HG03175 (cell line): ENCODE results near the gene UNC5C.

ENCODE experiments used
- ATAC-seq: cut with Tn5 transposase; IDR thresholded peaks from one replicate; pipeline ENCODE4 v1.9.1; 2021; ENCODE audit warnings: mild to moderate bottlenecking, moderate library complexity; ENCODE audit not compliant: unreplicated experiment

UNC5C gene

DNA sequence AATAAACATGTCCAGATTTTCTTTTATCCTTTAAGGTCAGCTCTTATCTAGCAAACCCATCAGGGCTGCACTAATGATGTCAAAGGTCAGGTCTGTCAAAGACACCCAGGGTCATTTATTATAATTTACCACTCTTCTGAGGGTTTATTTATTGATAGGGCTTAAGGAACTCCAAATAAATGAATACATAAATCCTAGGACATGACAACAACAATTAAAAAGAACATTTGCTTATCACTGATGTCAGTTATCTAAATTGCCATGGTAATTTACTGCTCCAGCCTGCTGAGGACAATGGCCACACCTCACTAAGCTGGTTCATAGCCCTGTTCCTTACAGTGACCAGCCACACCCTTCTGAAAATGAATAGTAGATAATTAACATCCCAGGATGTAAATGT lies 317.1 kb downstream of the UNC5C start:
- ATAC-seq, result no peak

DNA sequence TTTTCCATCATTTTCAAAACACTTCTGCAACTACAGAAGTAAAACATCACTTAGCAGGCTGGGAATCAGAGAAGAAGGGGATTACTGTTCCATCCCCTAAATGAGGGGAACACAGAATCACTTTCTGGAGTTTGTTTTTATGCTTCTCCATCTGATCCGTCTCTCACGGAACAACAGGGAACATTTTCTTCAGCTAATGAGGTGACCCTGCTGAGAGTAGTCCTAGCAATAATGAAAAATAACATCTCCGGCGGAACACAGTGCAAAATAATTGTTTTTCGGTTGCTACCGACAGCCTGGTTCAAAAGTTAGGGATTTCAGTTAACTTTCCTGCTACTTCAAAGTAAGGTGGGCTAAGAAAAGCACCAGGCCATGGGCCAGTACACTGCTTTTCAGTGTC lies 322.9 kb downstream of the UNC5C start:
- ATAC-seq, result no peak

DNA sequence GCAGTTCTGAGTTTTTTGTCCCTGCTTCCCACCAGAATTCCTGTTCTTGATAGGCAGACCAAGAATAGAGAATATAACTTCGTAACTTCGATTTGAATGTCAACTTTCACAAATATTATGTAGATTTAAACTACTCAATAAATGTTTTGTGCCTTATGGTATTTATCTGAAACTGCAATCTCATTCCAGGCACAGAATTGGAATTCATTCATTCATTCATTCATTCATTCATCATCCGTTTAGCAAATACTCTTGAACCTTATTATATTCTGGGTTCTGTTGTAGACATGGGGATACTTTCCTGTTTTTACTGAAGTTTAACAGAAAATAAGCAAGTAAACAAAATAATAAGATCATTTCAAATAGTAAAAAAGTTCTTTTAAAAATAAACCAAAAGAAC lies 324.4 kb downstream of the UNC5C start:
- ATAC-seq, result no peak

DNA sequence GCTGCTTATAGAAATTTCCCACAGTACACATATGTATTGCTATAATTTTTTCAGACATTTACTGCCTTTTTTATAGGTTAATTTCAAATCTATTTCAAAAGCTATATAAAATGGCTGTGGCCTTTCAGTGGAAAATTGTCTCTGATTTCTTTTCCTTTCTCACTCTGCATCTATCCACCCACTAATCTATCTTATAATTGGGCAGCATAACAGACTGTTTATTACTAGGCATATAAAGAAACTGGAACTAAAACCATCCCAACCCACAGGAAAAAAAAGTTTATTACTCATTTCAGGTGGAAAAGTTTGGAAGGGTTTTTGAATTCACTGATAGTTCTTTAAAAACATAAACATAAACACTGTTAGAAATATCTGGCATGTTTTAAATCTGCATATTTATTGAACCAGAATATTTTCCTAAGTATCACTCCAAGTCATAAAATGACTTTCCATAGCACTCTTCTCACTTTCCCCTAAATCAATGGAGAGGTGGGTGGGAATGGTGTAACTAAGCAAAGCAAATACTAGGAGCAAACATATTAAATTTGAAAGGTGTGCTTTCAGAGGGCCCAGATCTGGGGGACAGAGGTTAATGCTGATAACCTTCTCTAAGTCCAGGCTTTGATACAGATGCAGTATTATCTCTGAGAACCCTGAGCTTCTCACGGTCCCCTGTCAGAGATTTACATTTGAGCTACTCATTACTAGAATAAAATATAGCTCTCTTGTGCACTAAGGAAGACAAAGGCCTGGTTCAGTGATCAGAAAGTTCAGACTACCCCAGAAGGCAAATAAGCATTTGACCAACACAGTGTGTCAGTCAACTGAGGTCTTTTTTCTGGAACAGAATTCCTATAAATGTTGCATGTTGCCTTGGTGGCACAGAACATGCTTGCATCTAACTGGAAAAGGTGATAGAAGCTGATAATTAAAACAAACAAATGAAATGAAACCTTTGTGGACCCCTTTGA lies 328.3 kb downstream of the UNC5C start:
- ATAC-seq, result no peak

DNA sequence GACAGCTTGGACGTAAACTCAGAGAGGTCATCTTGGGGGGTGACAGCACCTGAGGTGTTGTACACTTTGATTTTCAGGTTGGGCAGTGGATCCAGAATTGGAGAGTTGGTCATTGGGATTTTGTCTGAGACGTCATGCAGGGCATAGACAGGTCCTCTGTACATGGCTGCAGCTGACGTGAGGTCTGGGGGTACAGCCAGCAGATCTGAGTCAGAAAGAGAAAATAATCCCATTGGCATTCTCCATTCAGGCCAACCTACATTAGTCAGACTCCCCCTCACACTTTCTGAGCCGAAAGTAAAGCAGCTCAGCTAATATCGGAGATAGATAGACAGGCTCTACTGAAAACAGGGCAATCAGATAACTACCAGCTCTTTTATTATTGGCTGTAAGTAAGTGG lies 329.7 kb downstream of the UNC5C start:
- ATAC-seq, result no peak

DNA sequence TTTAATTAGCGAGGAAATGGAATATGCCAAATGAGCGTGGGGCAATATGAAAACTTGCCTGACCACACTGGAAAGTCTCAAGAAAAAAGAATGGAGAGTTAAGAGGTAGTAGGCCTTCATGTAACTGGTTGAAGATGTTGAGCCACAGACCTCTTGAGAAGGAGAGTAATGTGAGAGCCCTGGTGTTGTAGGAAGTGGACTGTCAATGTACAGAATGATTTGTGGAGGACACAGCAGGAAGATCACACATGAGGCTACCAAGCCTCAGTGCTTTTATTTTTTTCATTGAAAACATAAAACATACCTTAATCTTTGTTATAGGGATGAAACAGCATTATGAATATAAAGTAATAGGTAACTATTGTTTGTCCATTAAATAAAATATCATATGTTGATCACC lies 331.6 kb downstream of the UNC5C start:
- ATAC-seq, result no peak

DNA sequence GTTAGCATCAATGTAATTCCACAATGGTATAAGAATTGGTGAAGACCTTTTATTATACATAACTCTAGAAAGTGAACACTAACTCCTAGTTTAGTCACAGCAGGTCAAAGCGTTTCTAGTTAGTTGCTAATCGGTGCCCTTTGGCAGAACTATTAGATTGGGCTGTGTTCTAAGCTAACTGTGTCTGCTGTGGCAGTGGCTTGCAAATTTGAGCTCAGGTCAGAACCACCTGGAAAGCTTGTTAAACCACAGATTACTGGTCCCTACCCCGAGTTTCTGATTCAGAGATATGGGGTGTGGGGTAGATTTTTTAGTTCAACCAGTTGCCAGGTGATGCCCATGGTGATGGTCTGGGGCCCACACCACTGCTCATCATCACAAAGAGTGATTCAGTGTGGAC lies 332.1 kb downstream of the UNC5C start:
- ATAC-seq, result no peak

DNA sequence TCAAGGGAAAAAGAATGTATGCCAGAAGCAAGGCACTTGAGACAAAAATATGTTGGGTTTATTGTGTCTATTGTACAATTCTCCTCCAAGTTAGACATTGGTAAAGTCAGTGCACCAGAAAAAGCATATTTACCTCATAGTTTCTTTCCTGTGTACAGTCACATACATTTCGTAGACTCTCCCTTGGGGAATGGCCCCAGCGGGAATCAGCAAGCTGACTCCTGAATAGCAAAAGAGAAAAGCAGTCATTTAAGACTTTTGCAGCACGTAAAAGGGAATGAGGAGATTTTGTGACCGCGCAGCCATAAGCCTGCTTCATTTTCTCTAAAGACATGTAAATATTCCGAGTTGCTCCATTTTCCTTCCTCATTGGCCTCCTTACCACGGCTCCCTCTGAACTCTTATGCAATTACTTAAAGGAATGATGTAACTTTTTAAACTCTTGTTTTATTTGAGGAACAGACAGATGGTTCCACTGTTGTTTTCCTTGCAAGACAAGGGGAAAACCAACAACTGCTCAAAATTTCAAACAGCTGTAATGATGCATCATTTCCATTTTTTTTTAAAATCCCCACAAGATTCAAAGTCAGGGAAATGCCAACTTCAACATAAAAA lies 332.7 kb downstream of the UNC5C start:
- no peak for ATAC-seq

DNA sequence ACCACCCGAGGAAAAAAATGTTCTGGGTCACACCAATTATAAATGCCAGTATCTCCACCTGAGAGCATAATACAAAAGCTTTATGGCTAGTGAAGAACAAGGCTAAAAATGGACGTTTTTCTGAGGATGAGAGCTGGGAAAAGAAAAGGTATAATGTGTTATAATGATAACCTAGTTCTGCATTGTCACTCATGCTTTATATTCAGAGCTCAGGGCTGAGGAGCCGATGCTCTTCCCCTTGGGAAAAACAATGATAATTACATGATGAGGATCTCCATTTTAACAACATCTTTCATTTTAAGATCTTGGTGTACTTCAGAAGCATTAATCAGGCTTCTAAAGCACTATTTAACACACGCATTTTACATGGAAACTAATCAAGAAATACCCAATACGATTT lies 333.7 kb downstream of the UNC5C start:
- no peak for ATAC-seq

DNA sequence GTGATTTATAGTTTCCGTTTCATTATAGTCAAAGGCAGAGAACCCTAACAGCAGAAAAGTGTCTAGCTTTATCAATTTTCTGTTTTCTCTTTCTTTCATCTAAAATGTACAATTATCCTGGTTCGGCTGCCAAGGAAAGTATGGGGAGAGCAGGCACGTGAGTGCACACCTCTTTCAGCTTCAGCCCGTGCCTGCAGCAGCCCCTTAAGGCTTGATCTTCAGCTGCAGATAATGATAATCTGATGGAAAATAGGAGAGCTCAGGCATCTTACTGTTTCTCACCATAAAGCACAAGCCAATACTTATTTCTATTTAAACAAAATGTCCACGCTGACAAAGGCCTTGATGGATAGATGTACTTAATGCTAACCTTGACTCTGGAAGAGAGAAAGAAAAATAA lies 334.4 kb downstream of the UNC5C start:
- ATAC-seq, result no peak

DNA sequence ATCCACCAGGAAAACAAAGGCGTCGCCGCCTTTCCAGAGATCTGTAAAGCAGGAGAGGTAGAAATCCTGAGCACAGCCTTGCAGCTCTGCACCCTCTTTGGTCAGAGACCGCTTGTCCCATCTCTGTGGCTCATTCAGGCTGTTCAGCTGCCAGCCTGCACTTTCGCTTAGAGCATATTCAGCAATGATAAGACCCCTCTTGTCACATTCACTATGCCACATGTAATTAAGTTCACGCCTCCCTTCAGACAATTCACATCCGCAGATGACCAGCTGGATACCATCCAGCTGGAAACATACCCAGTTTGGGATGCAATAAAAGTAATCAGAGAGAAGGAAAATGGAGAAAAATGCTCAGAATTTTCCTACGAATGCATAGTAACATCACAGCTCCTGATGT lies 335.4 kb downstream of the UNC5C start:
- ATAC-seq, result no peak

DNA sequence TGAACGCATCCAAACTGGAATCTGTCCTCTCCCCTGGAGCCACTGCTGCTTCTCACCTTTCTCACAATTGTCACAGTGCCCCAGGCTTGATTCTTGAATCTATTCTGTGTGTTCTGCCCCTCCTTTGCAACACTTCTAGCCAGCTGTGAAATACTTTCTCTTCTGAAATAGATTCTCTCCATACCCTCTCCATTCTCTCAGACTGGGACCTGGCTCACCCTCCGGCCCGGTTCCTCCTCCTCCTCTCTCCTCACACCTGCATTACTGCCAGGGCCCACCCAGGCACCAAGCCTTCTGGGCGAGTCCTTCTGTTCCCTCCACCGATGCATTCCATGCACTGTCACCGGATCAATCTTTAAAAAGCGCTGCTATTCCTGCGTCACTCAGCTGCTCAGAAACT lies 336.1 kb downstream of the UNC5C start:
- ATAC-seq, result no peak

DNA sequence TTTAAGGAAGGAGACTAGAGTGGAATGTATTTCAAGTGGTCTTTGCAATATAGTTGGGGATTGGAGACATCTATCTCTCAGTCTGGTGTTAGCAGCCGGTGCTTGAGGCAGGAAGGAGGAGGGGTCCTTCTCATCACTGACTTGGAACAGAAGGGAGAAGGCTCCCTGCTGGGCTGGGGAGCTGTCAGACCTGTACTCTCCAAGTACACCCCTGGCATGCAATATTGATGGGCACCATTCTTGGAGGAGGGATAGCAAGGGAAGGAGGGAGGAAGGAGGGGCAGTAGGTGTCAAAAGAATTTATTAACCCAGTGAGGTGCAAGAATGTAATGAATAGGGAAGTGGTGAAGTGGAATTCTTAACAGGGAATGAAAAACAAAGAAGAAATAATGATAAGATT lies 338.8 kb downstream of the UNC5C start:
- ATAC-seq, result no peak

DNA sequence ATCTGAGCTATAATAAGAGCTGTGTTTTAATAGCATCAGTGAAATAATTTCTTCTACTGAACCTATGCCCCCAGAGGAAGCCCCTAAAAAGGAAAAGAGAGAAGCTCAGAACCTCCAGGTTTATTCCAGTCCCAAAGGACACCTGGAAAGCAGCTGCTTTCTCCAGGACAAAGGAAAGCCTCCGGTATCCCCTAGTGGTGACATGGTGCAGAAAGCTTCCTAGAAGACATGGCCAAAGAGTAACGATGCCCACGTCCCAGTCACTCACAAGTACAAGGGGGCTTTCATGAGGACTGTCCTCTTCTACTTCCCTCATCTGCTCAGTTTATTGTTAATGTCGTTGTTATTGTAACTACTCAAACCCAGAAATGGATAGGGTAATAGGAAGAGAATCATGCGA lies 343.9 kb downstream of the UNC5C start:
- no peak for ATAC-seq

DNA sequence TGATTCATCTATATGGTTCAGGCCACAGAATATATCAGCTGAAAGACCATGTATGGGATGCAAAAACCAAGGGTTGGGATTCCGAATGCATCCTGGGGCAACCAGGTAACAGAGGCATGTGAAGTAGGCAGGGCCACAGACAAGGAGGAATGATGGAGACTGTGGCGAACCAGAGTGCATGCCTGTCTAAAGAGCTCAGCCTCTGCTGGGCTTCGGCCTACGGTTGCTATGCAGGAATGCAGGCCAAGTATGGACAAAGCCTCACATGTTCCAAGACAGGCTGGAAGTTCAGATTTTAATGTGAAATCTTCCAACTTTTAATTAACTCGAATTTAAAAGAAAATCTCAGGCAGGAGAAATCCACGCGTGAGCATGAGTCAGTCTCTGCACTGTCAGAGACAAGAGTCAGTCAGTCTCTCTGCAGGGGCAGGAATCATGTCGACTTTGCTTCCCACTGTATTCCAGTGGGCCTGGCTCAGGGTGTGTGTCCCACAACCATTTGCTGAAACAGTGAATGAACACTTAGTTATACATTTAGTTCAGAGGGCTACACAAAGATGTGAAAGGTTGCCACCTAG lies 344.4 kb downstream of the UNC5C start:
- ATAC-seq, result no peak

DNA sequence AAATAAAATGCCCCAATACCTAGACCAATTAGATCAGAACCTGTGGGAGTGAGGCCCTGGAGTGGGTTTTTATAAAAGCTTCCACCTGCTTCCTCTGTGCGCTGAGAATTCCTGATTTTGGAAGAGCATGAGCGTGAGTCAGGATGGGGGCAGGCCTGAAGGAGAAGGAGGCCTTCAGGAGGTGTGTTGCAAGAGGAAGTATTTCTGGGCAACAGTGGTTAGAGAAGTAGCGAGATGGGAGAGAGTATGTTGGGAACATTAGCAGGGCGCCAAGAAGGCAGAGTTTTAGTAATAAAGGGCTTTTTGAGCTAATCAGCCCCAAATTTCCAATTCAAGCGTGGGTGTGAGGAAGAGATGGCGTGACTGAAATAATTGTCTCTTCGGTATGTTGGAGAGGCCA lies 349.8 kb downstream of the UNC5C start:
- ATAC-seq, result no peak

DNA sequence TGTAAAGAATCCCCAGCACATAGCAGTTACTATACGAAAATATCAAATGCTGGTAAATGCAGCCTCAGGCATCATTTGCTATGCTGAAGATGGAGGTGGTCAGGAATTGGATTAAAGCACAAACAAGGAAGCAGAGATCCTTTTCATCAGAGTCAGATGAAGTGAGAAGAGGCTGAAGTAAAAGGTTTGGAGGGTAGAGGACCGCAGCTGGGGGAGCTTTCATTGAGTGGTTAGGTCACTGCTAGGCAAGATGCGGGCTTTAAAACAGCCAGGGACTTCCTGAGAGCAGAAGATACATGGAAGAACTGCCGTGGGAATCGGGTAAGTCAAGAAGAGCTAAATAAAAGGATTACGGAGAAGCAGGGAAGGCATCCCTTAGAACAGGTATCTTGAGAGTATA lies 351.4 kb downstream of the UNC5C start:
- ATAC-seq, result no peak

DNA sequence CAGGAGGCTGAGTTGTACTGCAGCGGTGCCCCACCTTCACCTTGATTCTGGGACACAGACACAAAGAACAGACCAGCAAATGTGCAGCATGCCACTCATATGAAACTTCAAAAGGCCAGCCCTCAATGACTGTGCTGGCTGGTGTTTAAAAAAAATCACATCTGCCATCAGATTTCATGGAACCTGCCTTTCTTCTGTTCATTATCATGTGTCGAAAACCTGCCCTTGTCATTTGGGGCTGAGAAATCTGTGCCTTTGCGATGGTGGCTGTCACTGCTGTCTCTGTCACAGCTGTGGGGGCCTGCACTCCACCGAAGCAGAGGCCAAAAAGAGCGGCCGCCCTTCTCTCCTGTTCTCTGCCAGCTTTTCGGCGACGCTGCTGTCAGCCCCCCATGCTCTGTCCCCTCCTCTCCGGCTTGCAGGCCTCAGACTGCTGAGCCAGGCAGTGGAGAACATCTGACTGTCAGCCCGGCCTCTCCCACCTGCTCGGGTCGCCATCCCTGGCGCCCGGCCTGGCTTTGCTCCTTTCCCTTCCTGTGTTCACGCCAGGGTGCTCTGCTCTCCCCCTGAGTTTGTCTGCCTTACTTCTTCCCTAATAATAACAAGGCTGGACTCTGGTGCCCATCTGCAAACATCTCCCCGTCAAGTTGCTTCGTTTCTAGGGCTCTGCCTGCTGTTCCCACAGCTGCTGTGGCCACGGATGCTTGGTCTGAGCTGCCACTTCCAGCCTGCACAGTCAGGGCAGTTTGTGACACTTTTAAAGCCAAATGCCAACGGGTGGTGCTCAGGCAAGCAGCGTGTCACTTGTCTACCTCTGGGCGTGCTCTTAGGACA lies 355.2 kb downstream of the UNC5C start:
- no peak for ATAC-seq

DNA sequence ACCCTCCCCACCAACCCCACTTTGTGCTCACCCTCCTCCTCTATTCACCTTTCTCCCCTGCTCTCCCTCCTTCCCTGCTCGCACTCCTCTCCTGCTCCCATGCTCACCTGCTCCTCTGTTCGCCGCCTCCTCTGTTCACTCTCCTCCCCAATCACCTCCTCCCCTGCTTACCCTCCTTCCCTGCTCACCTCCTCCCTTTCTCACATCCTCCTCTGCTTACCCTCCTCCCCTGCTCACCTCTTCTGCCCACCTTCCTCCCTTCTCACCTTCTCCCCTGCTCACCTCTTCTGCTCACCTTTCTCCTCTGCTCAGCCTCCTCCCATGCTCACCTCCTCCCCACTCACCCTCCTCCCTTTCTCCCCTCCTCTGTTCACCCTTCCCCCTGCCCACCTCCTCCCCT lies 357.2 kb downstream of the UNC5C start:
- no peak for ATAC-seq

DNA sequence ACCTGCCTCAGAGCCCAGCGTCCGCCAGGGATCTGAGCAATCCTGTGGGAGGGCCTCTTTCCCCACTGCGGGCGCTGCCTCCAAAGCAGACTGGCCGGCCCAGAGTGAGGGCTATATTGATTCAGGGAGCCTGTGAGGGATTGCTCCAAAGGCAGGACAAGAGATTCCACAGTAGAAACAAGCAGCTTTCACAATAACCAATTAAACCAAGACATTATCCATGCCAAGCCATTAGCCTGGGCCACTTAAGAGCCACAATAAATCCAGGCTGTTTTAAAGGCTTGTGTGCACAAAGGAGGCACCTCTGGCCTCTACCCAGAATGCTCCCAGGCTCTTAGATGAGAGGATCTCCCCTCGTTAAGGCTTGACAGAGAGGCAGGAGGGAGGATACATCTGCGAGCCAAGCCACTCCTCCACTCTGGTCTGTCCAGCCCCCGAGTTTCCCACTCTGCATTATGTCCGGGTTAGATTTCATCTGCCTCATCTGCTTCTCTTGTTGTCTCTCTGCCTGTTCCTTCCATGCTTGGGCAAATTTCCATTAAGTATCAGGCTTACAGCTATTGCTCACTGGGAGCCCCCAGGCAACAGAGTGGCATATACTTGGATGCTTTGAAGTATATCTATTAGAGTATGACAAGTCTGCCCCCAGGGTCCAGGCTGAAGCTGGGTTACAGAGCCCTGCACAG lies 357.9 kb downstream of the UNC5C start:
- no peak for ATAC-seq
